HL-60 (cell line): ENCODE measurements around the gene TFCP2.

ENCODE experiments used
- DNase-seq, 2 experiments: peaks; one replicate each; pipeline ENCODE4 v3.0.0-alpha.2; 2010 to 2020; ENCODE audit warnings: low read depth in 1 of 2, low spot score in 1 of 2
- H3K27ac ChIP-seq: fragments of 250-450 bp; sonication (Bioruptor Pico); replicated peaks from 2 replicates; pipeline ENCODE4 v1.5.1; 2020; ENCODE audit warnings: mild to moderate bottlenecking, moderate library complexity
- H3K27me3 ChIP-seq: fragments of 250-450 bp; sonication (Bioruptor Pico); 2 replicates; pipeline ENCODE4 v1.5.1; 2021; ENCODE audit warnings: mild to moderate bottlenecking, moderate library complexity; ENCODE audit not compliant: insufficient read depth, poor library complexity, severe bottlenecking
- H3K4me3 ChIP-seq: replicated peaks from 2 replicates; pipeline ENCODE4 v1.5.1; 2011; ENCODE audit warnings: mild to moderate bottlenecking, control low read depth, low read length; ENCODE audit not compliant: insufficient read depth
- CTCF ChIP-seq: IDR thresholded peaks from one replicate; pipeline ENCODE4 v1.5.1; 2011; ENCODE audit warnings: low read length, control low read depth, inconsistent platforms; ENCODE audit not compliant: insufficient read depth
- GABPA ChIP-seq: IDR thresholded peaks from 2 replicates; pipeline ENCODE4 v1.6.1; 2012; ENCODE audit warnings: low read depth
- POLR2AphosphoS5 ChIP-seq: IDR thresholded peaks from 2 replicates; pipeline ENCODE4 v1.6.1; 2012; ENCODE audit warnings: low read depth
- REST ChIP-seq: IDR thresholded peaks from 2 replicates; pipeline ENCODE4 v1.6.1; 2012; ENCODE audit warnings: low read depth; ENCODE audit not compliant: insufficient replicate concordance
- SPI1 ChIP-seq: IDR thresholded peaks from 2 replicates; pipeline ENCODE4 v1.6.1; 2012; ENCODE audit warnings: low read depth, mild to moderate bottlenecking, borderline replicate concordance

TFCP2 gene

GRCh38 chr12:51087818-51088217, 85.1 kb downstream of the TFCP2 start:
- no peak for TF ChIP-seq POLR2AphosphoS5
- no peak for TF ChIP-seq SPI1
- TF ChIP-seq REST: no peak
- no peak for TF ChIP-seq GABPA
- no peak for TF ChIP-seq CTCF
- H3K27me3 ChIP-seq: no peaks in the 10 kb centered on the region
- no peak overlapping the region for H3K4me3 ChIP-seq
- DNase-seq: no peak
- H3K27ac ChIP-seq: no peak overlapping the region

GRCh38 chr12:51086933-51087332, 86.0 kb downstream of the TFCP2 start:
- TF ChIP-seq SPI1 (no peak), GABPA (no peak), REST (no peak), POLR2AphosphoS5 (no peak), CTCF (no peak)
- DNase-seq: no peak
- Histone ChIP-seq H3K27ac (no peak overlapping the region), H3K4me3 (no peak overlapping the region), H3K27me3 (no peaks in the 10 kb centered on the region)

- no peaks in the 10 kb centered on the region for H3K27me3 ChIP-seq
- TF ChIP-seq GABPA (no peak), SPI1 (peak; percentile 75), CTCF (no peak), REST (no peak), POLR2AphosphoS5 (no peak)
- DNase-seq: peak in 1 of 2 experiments; percentile 48
- peak overlapping the region; percentile 2 for H3K27ac ChIP-seq
- H3K4me3 ChIP-seq: no peak overlapping the region
Measured at GRCh38 chr12:51085757-51086156, 87.2 kb downstream of the TFCP2 start.
